ENCODE measurements around the gene TPPP3. TPM values are rescaled to one million over a fixed set of nuclear protein-coding genes. Genes with fewer than 3 reads are reported as not detected.

The TPPP3 gene
- total RNA-seq = 0.46 and 1.4 TPM in 2 replicates

DNA sequence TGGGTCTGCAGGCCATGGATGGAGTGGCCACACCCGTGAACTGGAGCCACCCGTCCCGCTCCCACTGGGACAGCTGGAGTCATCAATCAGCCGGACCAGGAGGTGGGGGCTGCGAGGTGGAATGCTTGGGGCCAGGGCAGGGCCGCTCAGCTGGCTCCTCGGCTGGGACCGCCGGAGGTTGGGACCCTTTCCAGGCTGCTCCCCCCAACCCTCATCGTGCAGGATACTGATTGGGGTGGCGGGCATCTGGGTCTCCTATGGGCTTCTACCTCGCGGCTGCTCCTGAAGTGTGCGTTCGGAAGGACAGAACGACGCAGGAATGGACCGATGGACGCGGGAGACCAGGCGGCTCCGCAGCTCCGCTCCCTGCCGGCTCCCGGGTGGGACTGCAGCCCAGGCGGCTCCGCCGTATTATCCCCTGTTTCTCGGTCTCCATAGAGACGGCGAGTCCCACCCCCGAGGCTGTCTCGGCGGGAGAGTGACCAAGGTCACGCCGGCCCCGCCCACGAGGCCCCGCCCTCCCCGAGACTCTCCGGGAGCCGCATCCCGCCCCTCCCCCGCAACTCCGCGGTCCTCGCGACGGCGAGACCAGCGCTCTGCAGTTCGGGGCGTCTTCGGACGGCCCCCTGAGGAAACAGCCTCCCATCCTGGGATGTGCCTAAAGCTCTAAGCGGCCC is at the start of gene TPPP3:
Gene TPPP3, minus strand, starts transcription at position 388 of the 677 bp plus-strand sequence. CDS start 2,387 bp downstream, outside the sequence.
- Histone ChIP-seq H3K36me3 (ENCODE audit: control insufficient read depth, insufficient read depth, low read length) (no peaks in the 10 kb centered on the region), H3K4me3 (ENCODE audit: low read depth, low read length) (peak within 1 kb of the TSS; percentile 5), H3K27me3 (ENCODE audit: control insufficient read depth, insufficient read depth, low read length) (peaks cover 56% of the 10 kb centered on the region)
- no peak for DNase-seq (ENCODE audit: low read depth)
- TF ChIP-seq, protein P1, sequence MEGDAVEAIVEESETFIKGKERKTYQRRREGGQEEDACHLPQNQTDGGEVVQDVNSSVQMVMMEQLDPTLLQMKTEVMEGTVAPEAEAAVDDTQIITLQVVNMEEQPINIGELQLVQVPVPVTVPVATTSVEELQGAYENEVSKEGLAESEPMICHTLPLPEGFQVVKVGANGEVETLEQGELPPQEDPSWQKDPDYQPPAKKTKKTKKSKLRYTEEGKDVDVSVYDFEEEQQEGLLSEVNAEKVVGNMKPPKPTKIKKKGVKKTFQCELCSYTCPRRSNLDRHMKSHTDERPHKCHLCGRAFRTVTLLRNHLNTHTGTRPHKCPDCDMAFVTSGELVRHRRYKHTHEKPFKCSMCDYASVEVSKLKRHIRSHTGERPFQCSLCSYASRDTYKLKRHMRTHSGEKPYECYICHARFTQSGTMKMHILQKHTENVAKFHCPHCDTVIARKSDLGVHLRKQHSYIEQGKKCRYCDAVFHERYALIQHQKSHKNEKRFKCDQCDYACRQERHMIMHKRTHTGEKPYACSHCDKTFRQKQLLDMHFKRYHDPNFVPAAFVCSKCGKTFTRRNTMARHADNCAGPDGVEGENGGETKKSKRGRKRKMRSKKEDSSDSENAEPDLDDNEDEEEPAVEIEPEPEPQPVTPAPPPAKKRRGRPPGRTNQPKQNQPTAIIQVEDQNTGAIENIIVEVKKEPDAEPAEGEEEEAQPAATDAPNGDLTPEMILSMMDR (IDR thresholded peaks at IDR 0.05; ENCODE audit: insufficient read depth, low read length, poor library complexity, severe bottlenecking) = peak; percentile 76

DNA sequence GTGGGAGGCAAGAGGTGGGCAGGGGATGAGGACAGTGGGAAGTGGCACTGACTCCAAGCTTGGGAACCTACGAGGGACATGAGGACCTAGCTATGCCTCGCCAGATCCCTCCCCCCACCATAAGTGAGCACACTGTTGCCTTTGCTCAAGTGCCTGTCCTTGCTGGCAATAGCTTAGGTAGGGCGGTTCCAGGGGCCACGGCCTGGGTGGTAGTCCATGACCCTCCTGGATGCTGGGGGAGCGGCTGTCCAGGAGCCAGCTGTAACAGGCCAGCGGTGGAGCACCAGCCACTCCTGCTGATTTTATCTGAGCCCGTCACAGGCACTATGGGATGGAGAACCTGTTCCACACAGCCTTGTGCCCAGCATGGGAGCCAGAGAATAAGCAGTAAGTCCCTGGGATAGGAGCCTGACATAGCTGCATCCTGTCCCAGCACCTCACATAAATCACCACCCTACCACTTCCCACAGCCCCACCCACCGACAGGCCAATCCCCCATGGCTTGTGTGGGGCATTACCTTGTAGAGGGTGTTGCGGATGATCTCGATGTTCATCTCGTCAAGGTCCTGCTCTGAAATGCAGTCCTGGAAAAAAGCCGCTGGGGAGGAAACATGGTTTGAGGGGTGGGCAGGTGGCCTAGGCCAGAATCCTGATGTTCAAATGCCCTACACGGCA is 49.4 kb upstream of the TPPP3 start:
- no peak for DNase-seq (ENCODE audit: low read depth)
- TF ChIP-seq, protein P1 (IDR thresholded peaks at IDR 0.05; ENCODE audit: insufficient read depth, low read length, poor library complexity, severe bottlenecking) = no peak
- Histone ChIP-seq H3K27me3 (ENCODE audit: control insufficient read depth, insufficient read depth, low read length) (no peaks in the 10 kb centered on the region), H3K4me3 (ENCODE audit: low read depth, low read length) (no peak overlapping the region), H3K36me3 (ENCODE audit: control insufficient read depth, insufficient read depth, low read length) (peaks cover 3% of the 10 kb centered on the region)

DNA sequence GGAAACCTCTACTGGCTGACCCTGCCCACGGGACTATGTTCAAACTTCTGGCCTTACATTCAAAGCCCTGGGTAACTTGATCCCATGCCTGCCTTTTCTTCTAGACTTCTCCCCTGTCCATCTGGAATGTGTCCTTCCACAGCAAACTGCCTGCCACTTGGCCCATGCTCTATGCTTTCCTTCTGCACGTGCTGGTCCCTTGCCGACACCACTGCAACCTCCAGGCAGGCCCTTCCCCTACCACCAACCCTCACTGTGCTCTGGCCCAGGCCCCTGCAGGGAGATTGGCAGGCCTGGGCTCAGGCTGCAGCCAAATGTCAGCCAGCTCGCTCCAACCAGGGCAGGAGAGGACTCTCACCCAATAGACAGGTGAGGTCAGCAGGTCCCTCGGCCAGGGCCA is 48.6 kb upstream of the TPPP3 start:
- H3K36me3 ChIP-seq (ENCODE audit: control insufficient read depth, insufficient read depth, low read length) = peaks cover 3% of the 10 kb centered on the region

GRCh38 chr16:67441271-67441753 is 48.0 kb upstream of the TPPP3 start:
- H3K36me3 ChIP-seq (ENCODE audit: control insufficient read depth, insufficient read depth, low read length) = peaks cover 3% of the 10 kb centered on the region
- no peaks in the 10 kb centered on the region for H3K27me3 ChIP-seq (ENCODE audit: control insufficient read depth, insufficient read depth, low read length)
- TF ChIP-seq, protein P1 (IDR thresholded peaks at IDR 0.05; ENCODE audit: insufficient read depth, low read length, poor library complexity, severe bottlenecking) = no peak
- no peak overlapping the region for H3K4me3 ChIP-seq (ENCODE audit: low read depth, low read length)
- no peak for DNase-seq (ENCODE audit: low read depth)

More for the DNA sequence above, 48.6 kb upstream of the TPPP3 start:
- H3K27me3 ChIP-seq (ENCODE audit: control insufficient read depth, insufficient read depth, low read length) = no peaks in the 10 kb centered on the region
- TF ChIP-seq, protein P1 (IDR thresholded peaks at IDR 0.05; ENCODE audit: insufficient read depth, low read length, poor library complexity, severe bottlenecking) = no peak
- DNase-seq (ENCODE audit: low read depth) = no peak
- no peak overlapping the region for H3K4me3 ChIP-seq (ENCODE audit: low read depth, low read length)

- TF ChIP-seq, protein P1 (IDR thresholded peaks at IDR 0.05; ENCODE audit: insufficient read depth, low read length, poor library complexity, severe bottlenecking) = no peak
- no peak for DNase-seq (ENCODE audit: low read depth)
- H3K4me3 ChIP-seq (ENCODE audit: low read depth, low read length) = no peak overlapping the region
- peaks cover 3% of the 10 kb centered on the region for H3K36me3 ChIP-seq (ENCODE audit: control insufficient read depth, insufficient read depth, low read length)
- no peaks in the 10 kb centered on the region for H3K27me3 ChIP-seq (ENCODE audit: control insufficient read depth, insufficient read depth, low read length)
These were observed 45.6 kb upstream of the TPPP3 start for GRCh38 chr16:67438824-67439393.

Data from kidney epithelial cell (primary cell).